Epithelial cell of proximal tubule (primary cell): Measurements from ENCODE around the gene SLC35G2. TPM values are rescaled to one million over a fixed set of nuclear protein-coding genes. Genes with fewer than 3 reads are reported as not detected.
A peak's percentile ranks its signal among the peaks of the same experiment; 100 is the strongest.
"Not testable (repeated sequence)": the region's sequence is repeated elsewhere in the genome, so short reads cannot be mapped to it uniquely, and the experiment has no call there.

Experiments
- DNase-seq: peaks from one replicate; pipeline ENCODE4 v3.0.0-alpha.2; 2011; ENCODE audit warnings: low read depth
- H3K4me3 ChIP-seq: 2 replicates; pipeline ENCODE4 v1.5.1; 2011; ENCODE audit warnings: low read depth, mild to moderate bottlenecking, low read length
- total RNA-seq: library from RNA; depleted of rRNA; stranded (reverse); fragments of >200 nt; gene quantifications from 2 replicates; pipeline ENCODE4 v1.2.3, GENCODE V29; 2015
- TF ChIP-seq, protein P1 (sequence below): conservative IDR thresholded peaks from 2 replicates; pipeline ENCODE4 v1.5.1; 2012; ENCODE audit warnings: low read depth, mild to moderate bottlenecking, low read length

SLC35G2 gene
- total RNA-seq, 1 donor from 2014 or later = 7.6 TPM

DNA sequence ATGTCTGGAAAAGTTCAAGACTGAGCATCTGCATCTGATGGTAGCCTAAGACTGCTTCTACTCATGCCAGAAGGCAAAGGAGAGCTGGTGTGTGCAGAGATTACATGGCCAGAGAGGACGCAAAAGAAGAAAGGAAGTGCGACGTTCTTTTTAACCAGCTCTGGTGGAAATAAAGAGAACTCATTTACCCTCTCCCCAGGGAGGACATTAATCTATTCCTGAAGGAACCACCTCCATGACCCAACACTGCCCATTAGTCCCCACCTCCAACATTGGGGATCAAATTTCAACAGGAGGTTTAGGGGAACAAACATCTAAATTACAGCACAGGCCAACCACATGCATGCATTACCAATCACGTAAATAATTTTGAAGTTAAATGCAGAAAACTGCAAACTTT is 41.6 kb downstream of the SLC35G2 start:
- peak overlapping the region; percentile 91 for H3K4me3 ChIP-seq
- no peak for DNase-seq

DNA sequence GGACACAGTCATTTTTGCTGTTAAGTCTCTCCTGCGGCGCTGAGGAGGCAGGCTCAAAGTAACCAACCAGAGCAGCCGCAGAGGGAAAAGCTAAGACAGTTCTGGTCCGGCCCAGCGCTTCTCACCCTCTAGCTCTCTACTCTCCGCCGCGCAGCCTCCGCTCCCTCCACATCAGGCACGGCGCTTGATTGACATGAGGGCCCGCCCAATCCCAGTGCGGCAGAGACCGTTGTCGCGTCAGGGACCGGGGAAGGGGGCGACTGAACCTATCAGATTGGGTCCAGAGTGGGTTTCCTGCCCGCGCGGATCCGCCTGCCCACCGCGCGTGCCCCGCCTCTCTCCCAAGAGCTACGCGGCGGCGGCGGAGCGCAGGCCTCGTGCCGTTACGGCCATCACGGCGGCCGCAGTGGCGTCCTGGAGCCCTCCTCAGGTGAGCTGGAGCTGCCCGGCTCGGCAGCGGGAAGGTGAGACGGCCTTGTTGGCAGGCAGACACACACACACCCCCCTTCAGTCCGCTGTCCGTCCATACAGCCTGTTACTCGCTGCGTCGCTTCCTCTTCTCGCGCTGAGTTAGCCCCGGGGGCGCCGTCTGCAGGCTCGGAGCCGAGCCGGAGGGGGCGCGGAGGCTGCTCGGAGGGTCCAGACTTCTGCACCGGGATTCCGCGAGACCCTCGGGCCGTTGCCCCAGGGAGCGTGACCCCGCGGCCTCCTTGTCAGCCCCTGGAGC is 43.1 kb downstream of the SLC35G2 start, which contains the start of gene NCK1:
Gene NCK1 (plus strand): TSS at position 319 of the 727 bp plus-strand sequence. CDS start 65,794 bp downstream, outside the sequence.
- DNase-seq = peak; percentile 65
- H3K4me3 ChIP-seq = peak within 1 kb of the TSS; percentile 91
- TF ChIP-seq, protein P1, sequence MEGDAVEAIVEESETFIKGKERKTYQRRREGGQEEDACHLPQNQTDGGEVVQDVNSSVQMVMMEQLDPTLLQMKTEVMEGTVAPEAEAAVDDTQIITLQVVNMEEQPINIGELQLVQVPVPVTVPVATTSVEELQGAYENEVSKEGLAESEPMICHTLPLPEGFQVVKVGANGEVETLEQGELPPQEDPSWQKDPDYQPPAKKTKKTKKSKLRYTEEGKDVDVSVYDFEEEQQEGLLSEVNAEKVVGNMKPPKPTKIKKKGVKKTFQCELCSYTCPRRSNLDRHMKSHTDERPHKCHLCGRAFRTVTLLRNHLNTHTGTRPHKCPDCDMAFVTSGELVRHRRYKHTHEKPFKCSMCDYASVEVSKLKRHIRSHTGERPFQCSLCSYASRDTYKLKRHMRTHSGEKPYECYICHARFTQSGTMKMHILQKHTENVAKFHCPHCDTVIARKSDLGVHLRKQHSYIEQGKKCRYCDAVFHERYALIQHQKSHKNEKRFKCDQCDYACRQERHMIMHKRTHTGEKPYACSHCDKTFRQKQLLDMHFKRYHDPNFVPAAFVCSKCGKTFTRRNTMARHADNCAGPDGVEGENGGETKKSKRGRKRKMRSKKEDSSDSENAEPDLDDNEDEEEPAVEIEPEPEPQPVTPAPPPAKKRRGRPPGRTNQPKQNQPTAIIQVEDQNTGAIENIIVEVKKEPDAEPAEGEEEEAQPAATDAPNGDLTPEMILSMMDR = no peak

More for the DNA sequence above, 41.6 kb downstream of the SLC35G2 start:
- TF ChIP-seq, protein P1 = no peak

DNA sequence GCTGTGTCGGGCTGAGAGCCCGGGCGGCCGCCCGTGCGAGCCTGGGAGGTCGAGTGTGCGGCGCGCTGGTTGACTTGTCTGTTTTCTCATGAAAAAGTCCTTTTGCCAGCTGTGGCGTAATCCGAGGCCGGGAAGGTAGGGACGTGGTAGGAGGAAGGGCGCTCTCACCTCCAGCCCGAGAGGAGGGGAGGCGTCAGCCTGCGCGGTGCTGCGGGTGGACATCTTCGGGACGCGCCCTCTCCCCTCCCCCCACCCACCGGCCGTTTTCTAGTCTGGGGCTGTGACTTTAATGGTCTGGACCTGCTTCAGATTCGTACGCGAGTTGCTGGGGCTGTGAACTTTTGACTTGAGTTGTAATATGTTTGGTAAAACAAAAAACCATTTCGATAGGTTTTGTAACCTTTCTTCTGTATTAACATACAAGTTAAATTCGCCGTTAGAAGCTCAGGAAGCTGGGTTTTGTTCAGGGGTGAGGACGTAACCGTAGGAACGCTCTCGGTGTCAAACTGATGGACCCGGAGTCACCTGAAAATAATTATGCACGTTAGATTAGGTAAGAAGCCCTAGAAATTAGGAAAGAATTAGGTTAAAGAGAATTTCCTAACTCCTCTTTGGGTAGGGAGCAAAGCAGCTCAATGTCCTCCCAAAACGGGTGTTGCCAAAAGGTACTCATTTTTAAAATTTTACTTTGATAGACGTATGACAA is 43.8 kb downstream of the SLC35G2 start:
- TF ChIP-seq, protein P1 = no peak
- peak overlapping the region; percentile 91 for H3K4me3 ChIP-seq
- peak; percentile 38 for DNase-seq

DNA sequence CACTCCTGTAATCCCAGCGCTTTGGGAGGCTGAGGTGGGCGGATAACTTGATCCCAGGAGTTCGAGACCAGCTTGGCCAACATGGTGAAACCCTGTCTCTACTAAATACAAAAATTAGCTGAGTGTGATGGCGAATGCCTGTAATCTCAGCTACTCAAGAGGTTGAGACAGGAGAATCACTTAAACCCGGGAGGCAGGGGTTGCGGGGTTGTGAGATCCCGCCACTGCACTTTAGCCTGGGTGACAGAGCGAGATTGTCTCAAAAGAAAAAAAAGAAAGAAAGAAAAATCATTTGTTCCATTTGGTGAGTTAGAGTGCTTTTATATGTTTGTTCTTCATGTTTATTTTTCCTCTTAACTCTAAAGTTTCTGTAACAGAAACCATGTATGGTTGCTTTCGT is 50.4 kb downstream of the SLC35G2 start:
- H3K4me3 ChIP-seq = no peak overlapping the region
- TF ChIP-seq, protein P1 = no peak
- no peak for DNase-seq

DNA sequence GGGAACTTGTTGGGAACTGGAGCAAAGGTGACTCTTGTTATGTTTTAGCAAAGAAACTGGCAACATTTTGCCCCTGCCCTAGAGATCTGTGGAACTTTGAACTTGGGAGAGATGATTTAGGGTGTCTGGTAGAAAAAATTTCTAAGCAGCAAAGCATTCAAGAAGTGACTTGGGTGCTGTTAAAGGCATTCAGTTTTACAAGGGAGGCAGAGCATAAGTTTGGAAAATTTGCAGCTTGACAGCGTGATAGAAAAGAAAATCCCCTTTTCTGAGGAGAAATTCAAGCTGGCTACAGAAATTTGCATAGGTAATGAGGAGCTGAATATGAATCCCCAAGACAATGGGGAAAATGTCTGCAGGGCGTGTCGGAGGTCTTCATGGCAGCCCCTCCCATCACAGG is 53.3 kb downstream of the SLC35G2 start:
- not testable (repeated sequence) for H3K4me3 ChIP-seq, DNase-seq

DNA sequence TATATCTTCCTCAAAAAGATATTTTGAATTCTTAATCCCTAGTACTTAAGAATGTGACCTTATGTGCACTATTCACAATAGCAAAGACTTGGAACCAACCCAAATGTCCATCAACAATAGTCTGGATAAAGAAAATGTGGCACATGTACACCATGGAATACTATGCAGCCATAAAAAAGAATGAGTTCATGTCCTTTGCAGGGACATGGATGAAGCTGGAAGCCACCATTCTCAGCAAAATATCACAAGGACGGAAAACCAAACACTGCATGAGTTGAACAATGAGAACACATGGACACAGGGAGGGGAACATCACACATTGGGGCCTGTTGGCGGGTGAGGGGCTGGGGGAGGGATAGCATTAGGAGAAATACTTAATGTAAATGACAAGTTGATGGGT is 60.6 kb downstream of the SLC35G2 start:
- DNase-seq, H3K4me3 ChIP-seq: not testable (repeated sequence)

DNA sequence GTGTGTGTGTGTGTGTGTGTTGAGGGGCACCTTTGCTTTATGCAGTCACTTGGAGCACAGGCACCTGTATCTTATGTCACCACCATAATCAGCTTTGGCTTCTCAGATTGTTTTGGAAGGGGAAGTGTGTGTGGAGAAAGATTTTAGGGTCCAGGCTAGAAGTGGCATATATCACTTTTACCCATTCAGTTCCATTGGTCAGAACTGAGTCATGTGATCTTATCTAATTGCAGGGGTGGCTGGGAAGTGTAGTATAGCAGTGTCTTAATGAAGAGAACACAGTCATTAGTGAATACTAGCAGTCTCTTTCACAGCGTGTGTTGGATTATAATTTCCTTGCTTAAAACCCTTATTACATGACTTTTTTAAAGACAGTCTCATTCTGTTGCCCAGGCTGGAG is 63.6 kb downstream of the SLC35G2 start:
- DNase-seq = no peak
- no peak overlapping the region for H3K4me3 ChIP-seq
- TF ChIP-seq, protein P1 = no peak
